Measurements from ENCODE around the gene CBARP.
"Not testable (repeated sequence)": the region's sequence is repeated elsewhere in the genome, so short reads cannot be mapped to it uniquely, and the experiment has no call there.

CBARP gene

DNA sequence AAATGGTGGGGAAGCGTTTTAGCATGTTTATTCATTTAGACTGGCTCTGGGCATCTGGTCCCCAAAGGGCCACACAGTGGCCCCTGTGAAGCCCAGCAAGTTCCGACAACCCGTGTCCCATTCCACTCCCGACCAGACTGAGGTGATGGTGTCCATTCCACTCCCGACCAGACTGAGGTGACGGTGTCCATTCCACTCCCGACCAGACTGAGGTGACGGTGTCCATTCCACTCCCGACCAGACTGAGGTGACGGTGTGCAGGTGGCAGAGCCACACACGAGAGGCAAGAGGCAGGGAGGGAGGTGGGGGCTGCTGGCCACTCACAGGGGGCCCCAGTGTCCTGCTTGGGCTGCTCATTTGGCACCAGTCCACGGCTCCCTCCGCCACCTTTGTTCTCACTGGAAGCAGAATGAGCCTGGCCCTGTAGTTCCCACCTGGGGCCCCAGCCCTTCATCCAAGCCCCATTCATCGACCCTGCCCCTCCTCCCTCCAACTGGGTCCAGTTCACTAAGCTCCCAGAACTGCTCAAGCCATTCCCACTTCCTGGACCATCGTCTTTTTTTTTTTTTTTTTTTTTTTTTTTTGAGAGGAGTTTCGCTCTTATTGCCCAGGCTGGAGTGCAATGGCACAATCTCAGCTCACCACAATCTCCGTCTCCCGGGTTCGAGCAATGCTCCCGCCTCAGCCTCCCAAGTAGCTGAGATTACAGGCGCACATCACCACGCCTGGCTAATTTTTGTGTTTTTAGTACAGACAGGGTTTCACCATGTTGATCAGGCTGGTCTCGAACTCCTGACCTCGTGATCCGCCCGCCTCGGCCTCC lies 8.7 kb upstream of the CBARP start:
- not testable (repeated sequence) for H3K9me3 Mint-ChIP-seq; H3K27me3 Mint-ChIP-seq; H3K4me3 Mint-ChIP-seq; H3K27ac Mint-ChIP-seq; H3K36me3 Mint-ChIP-seq (ENCODE audit: low read depth); DNase-seq; ATAC-seq
- H3K4me1 Mint-ChIP-seq = peaks cover 14% of the 10 kb centered on the region

DNA sequence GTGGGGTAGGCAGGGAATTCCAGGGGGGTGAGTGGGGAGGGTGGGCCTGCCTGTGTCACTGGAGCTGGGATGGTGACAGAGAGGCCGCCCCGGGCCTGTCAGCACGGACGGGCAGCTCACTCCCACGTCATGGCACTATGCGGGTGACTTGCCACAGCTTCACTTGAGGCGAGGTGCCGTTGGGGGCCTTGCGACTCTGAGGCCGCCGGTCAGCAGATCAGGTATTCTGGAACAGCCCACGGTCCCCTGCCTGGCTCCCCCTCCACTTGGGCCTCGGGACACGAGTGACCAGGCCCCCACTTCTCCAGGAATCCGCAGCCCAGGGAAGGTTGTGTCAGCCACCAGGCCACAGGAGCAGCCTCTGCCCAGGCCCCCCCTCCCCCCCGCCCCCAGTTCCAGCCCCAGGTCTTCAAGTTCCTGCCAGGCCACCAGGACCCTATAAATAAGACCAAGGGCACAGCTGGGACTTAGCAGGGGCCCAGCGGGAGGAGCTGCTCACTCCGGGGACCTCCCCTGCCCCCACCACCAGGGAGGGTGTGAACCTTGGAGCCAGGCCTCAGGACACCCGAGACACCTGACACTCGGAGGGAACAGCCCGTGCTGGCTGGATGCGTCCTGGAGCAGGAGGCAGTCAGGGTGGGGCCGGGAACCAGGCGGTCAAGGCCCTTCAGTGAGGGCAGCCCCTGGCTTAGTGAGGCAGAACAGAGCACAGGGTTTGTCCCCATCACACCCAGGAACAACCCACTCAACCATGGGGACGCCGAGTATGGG lies 7.9 kb upstream of the CBARP start:
- H3K9me3 Mint-ChIP-seq = no peaks in the 10 kb centered on the region
- peaks cover 22% of the 10 kb centered on the region for H3K4me1 Mint-ChIP-seq
- H3K36me3 Mint-ChIP-seq (ENCODE audit: low read depth) = peaks cover 3% of the 10 kb centered on the region
- ATAC-seq (no peak), DNase-seq (no peak)
- peaks cover 2% of the 10 kb centered on the region for H3K27me3 Mint-ChIP-seq
- no peak overlapping the region for H3K27ac Mint-ChIP-seq
- H3K4me3 Mint-ChIP-seq = no peak overlapping the region

DNA sequence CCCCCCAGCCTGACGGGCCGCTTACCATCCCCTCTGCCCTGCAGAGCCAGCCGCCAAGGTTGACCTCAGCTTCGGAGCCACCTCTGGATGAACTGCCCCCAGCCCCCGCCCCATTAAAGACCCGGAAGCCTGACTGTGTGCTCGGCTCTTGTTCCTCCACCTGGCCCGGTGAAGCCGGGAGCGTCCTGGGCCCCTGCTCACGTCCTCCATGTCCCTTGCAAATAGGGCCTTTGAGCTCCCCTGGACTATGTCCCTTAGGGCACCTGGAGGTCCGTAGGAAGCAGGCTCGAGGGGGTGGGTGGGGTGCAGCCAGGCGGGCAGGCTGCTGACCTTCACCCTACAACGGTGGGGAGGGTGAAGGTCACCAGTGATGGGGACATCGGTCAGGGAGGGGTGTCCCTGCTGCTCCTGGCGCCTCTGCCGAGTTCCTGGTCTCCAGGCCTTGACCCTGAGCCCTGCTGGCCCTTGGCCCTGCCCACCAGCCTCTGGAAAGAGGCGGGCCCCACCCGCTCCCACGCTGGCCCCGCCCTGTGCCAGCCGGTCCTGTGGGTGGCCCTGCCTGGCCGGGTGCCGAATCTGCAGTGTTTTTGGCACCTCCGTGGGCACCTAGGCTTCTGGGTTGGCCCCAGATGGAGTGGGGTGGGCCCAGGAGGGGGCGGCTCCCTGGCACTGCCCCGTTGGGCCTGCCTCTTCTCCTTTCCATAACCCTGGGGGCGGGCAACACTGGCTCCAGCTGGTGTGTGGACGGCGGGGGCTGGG lies 7.1 kb upstream of the CBARP start:
- no peak for DNase-seq
- ATAC-seq = no peak
- Mint-ChIP-seq H3K4me3 (peak overlapping the region; percentile 61), H3K27ac (no peak overlapping the region), H3K9me3 (no peaks in the 10 kb centered on the region), H3K36me3 (ENCODE audit: low read depth) (peaks cover 3% of the 10 kb centered on the region), H3K27me3 (peaks cover 2% of the 10 kb centered on the region), H3K4me1 (peaks cover 25% of the 10 kb centered on the region)

DNA sequence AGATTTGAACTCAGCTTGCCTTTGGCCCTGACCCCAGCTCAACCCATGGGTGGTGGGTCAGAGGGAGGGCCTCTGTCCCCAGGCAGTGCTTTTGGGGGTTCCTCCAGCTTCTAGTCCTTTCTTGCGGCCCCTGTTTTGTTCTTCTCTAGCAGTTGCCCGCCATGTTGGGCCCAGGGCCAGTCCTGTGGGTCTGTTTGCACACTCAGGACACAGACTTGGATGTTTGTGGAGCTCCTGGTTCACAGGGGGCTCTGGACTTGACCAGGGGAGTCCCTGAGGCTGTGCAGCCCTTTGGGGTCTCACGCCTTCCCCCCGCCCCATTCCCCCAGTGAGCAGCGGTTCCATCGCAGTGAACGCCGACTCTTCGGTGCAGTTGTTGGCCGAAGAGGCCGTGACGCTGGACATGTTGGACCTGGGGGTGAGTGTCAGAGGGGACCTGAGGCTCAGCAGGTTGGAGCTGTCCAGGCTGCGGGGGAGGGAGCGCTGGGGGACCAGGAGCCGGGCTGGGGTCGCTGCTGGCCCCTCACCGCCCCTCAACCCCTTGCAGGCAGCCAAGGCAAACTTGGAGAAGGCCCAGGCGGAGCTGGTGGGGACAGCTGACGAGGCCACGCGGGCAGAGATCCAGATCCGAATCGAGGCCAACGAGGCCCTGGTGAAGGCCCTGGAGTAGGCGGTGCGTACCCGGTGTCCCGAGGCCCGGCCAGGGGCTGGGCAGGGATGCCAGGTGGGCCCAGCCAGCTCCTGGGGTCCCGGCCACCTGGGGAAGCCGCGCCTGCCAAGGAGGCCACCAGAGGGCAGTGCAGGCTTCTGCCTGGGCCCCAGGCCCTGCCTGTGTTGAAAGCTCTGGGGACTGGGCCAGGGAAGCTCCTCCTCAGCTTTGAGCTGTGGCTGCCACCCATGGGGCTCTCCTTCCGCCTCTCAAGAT lies 6.2 kb upstream of the CBARP start:
- Mint-ChIP-seq H3K36me3 (ENCODE audit: low read depth) (peaks cover 2% of the 10 kb centered on the region), H3K4me3 (peak overlapping the region; percentile 86), H3K27ac (no peak overlapping the region), H3K9me3 (no peaks in the 10 kb centered on the region), H3K27me3 (peaks cover 6% of the 10 kb centered on the region), H3K4me1 (peaks cover 30% of the 10 kb centered on the region)
- peak; percentile 91 for DNase-seq
- ATAC-seq = peak; percentile 53

DNA sequence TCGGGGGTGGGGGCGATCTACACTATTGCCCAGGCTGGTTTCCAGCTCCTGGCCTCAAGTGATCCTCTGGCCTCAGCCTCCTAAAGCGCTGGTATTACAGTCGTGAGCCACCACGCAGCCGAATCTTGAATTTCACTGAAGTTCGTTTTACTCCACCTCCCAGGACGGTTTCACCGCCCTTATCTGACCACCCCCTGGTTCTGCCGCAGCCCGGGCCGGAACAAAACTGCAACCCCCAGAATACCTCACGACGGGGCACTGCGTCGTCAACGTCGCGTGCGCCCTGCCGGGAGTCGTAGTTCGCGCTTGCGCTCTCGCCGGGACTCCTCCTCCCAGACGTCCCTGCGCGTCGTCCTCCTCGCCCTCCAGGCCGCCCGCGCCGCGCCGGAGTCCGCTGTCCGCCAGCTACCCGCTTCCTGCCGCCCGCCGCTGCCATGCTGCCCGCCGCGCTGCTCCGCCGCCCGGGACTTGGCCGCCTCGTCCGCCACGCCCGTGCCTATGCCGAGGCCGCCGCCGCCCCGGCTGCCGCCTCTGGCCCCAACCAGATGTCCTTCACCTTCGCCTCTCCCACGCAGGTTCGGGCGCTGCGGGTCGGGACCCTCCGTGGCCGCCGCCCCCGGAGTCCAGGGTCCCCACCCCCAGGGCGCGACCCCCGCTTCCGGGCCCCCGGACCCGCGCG lies 3.8 kb upstream of the CBARP start, which contains the start of gene ATP5F1D:
Gene ATP5F1D (plus strand): TSS at position 335 of the 679 bp plus-strand sequence. CDS start 100 bp downstream, at position 435.
- no peaks in the 10 kb centered on the region for H3K9me3 Mint-ChIP-seq
- peak within 1 kb of the TSS; percentile 88 for H3K27ac Mint-ChIP-seq
- DNase-seq (peak; percentile 95), ATAC-seq (peak; percentile 74)
- peak within 1 kb of the TSS; percentile 86 for H3K4me3 Mint-ChIP-seq
- H3K27me3 Mint-ChIP-seq = peaks cover 14% of the 10 kb centered on the region
- H3K4me1 Mint-ChIP-seq = peaks cover 38% of the 10 kb centered on the region
- H3K36me3 Mint-ChIP-seq (ENCODE audit: low read depth) = peaks cover 2% of the 10 kb centered on the region

DNA sequence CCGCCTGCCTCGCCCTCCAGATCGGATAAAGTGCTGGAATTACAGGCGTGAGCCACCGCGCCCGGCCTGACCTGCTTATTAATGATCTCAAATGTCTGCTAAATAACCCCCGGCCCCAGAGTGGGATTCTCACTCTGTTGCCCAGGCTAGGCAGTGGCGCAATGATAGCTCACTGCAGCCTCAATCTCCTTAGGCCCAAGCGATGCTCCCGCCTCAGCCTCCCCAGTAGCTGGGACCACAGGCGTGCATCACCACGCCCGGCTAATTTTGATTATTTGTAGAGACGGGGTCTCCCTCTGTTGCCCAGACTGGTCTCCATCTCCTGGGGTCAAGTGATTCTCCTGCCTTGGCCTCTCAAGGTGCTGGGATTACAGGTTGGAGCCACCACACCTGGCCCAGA lies 3.1 kb upstream of the CBARP start:
- Mint-ChIP-seq H3K27me3 (peaks cover 14% of the 10 kb centered on the region), H3K36me3 (ENCODE audit: low read depth) (peaks cover 2% of the 10 kb centered on the region), H3K9me3 (no peaks in the 10 kb centered on the region), H3K27ac (no peak overlapping the region), H3K4me1 (peaks cover 38% of the 10 kb centered on the region), H3K4me3 (peak overlapping the region; percentile 86)
- ATAC-seq (no peak), DNase-seq (no peak)

DNA sequence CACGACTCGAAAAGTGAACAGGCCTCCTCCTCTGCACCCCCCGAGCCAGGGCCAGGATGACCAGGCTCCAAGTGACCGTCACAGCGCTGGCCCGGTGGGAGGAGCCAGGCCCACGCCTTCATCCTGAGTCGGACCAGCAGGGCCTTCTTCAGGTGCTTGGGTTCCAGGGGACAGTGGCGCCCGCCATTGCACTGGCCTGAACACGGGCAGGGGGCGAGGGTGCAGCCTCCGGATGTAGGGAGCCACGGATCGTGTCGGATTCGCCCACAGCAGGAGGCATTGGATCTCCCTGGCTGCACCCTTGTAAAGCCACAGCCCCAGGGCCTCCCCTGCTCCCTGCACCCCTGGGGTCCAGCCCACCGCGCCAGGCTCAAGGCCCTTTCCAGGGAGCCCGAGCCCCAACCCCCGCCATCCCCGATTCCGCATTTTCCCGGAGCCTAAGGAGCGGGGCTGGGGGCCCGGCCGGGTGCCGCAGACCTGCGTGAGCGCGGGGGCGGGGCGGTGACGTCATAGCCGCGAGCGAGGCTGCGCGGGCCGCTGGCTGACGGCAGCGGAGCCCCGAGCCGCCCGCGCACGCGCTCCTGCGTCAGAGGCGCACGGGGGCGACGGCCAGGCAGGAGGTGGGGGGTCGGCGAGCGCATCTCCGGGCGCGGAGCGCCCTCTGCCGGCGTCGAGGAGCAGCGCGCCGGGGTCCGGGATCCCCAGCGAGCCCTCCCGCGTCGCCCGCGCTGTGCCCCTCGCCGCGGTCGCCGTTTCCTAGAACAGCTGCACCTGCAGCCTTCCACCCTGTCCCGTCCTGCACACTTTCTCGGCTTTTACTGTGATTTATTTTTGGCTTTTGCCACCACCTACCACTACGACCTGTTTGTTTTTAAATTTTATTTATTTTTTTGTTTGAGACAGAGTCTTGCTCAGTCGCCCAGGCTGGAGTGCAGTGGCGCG lies 2.3 kb upstream of the CBARP start:
- peaks cover 14% of the 10 kb centered on the region for H3K27me3 Mint-ChIP-seq
- peak overlapping the region; percentile 60 for H3K27ac Mint-ChIP-seq
- ATAC-seq (peak; percentile 39), DNase-seq (peak; percentile 95)
- no peaks in the 10 kb centered on the region for H3K9me3 Mint-ChIP-seq
- peaks cover 2% of the 10 kb centered on the region for H3K36me3 Mint-ChIP-seq (ENCODE audit: low read depth)
- peak overlapping the region; percentile 86 for H3K4me3 Mint-ChIP-seq
- peaks cover 38% of the 10 kb centered on the region for H3K4me1 Mint-ChIP-seq

DNA sequence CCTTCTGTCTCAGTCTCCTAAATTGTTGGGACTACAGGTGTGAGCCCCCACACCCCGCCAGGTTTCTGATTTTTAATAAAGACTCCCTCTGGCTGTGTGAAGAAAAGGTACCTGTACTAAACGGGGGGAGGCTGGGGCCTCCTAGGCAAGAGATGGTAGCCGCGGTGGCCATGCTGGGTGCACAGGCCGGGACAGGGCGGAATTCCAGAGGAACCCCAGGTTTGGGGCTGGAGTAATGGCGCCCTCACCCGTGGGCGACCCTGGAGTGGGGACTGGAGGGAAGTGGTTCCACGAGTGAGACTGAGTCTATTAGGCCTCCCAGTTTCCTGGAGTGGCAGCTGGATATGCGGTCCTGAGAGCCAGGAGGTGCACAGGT lies 1.6 kb upstream of the CBARP start:
- H3K27me3 Mint-ChIP-seq = peaks cover 14% of the 10 kb centered on the region
- no peaks in the 10 kb centered on the region for H3K9me3 Mint-ChIP-seq
- H3K36me3 Mint-ChIP-seq (ENCODE audit: low read depth) = peaks cover 2% of the 10 kb centered on the region
- DNase-seq (no peak), ATAC-seq (no peak)
- H3K27ac Mint-ChIP-seq = peak overlapping the region; percentile 60
- H3K4me3 Mint-ChIP-seq = no peak overlapping the region
- peaks cover 33% of the 10 kb centered on the region for H3K4me1 Mint-ChIP-seq

DNA sequence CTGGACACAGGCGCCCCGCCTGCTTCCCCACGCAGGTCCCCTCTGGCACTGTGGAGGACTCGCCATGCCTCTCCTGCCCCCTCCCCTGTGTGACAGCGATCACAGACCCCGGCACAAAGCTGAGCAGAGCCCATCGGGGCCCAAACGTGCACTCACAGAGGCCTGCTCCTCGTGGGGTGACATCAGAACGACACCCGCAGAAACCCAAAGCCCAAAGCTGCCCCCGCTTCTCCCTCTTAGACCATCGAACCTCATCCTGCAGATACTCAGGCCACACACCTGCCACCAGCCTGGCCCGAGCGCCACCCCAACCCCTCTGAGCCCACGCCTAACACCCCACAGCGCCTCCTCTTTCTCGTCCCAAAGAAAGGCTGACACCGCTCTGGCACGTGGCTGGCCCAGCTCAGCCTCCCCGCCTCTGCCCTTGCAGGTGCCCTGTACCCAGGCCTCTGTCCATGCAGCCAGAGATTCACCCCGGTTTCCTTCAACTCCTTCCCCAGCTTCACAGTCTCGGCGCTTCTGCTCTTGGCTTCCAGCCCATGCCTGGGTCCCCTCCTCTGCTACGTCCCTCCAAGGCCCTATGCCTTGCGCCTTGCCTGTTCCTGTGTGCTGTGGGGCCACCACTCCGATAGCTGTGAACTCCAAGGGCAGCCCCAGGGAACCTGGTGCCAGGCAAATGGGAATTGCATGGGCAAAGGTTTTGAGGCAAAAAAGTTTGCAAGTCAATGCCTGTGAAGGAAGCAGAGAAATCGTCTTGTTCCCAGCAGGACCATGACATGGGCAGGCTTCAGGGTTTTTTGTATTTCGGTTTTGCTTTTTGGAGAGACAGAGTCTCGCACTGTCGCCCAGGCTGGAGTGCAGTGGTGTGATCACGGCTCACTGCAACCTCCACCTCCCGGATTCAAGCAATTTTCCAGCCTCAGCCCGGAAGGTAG lies 831 bp upstream of the CBARP start:
- peak overlapping the region; percentile 61 for H3K4me3 Mint-ChIP-seq
- H3K9me3 Mint-ChIP-seq = no peaks in the 10 kb centered on the region
- peaks cover 14% of the 10 kb centered on the region for H3K27me3 Mint-ChIP-seq
- H3K36me3 Mint-ChIP-seq (ENCODE audit: low read depth) = peaks cover 2% of the 10 kb centered on the region
- DNase-seq (no peak), ATAC-seq (no peak)
- H3K4me1 Mint-ChIP-seq = peaks cover 33% of the 10 kb centered on the region
- H3K27ac Mint-ChIP-seq = peak overlapping the region; percentile 22

DNA sequence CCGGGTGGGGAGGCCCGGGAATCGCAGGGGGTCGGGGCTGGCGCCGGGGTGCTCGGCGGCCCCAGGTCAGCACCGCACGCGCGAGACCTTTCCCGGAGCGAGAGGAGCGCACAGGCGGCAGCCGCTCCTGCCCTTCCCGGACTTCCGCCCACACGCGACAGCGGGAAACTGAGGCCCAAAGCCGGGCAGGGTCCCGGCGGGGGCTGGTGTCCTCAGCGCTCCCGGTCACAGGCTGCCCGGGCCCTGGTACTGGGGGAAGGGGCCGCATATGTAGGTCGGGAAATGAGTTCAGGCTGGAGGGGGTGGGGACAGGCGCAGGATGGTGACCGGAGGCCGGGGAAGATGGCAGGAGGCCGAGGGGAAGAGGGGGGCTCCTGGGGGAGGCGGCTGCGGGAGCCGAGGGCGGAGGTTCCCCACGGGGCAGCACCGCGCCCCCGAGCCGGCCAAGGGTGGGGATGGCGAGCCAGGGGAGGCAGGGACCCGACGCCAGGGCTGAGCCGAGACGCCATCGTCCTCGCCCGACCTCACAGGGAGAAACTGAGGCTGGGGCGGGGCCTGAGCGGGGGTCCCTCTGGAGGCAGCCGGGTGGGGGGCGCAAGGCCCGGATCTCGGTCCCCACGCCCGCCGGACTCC lies 662 bp downstream of the CBARP start:
- no peak for ATAC-seq
- H3K9me3 Mint-ChIP-seq = no peaks in the 10 kb centered on the region
- H3K4me1 Mint-ChIP-seq = peaks cover 25% of the 10 kb centered on the region
- DNase-seq = no peak
- peaks cover 14% of the 10 kb centered on the region for H3K27me3 Mint-ChIP-seq
- H3K27ac Mint-ChIP-seq = no peak overlapping the region
- no peaks in the 10 kb centered on the region for H3K36me3 Mint-ChIP-seq (ENCODE audit: low read depth)
- peak overlapping the region; percentile 21 for H3K4me3 Mint-ChIP-seq

DNA sequence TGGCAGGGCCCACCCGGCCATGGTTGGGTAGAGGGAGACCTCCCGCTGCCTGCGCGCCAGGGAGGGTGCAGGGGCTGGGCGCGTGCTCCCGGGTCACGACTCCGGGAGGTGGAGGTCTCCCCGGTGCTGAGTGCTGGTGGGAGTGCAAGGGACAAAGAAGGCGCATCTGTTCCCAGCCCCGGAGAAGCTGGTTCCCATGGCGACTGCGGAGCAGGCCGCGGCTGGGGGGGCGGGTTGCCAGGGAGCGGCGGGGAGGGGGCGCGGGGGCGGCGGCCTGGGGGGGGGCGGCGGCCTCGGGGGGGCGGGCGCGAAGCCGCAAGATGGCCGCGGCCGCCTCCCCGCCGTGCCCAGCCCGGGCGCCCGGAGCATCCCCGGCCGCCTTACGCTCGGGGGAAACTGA lies 1.2 kb downstream of the CBARP start:
- Mint-ChIP-seq H3K27ac (no peak overlapping the region), H3K4me1 (peaks cover 25% of the 10 kb centered on the region), H3K4me3 (no peak overlapping the region), H3K9me3 (no peaks in the 10 kb centered on the region), H3K27me3 (peaks cover 14% of the 10 kb centered on the region), H3K36me3 (ENCODE audit: low read depth) (no peaks in the 10 kb centered on the region)
- no peak for DNase-seq
- ATAC-seq = no peak
